CD4-positive, alpha-beta T cell treated with Interleukin-4 for 4 hours (primary cell): ENCODE data around the gene SMIM5.
A peak's percentile ranks its signal among the peaks of the same experiment; 100 is the strongest.

Source experiments
- DNase-seq: peaks from one replicate; pipeline ENCODE4 v3.0.0-alpha.2; 2020

SMIM5 gene

GRCh38 chr17:75673487-75673886 is 40.3 kb downstream of the SMIM5 start:
- no peak for DNase-seq

GRCh38 chr17:75676461-75676860 is 43.2 kb downstream of the SMIM5 start:
- no peak for DNase-seq

GRCh38 chr17:75679706-75680211 is 46.5 kb downstream of the SMIM5 start:
- DNase-seq, result no peak

- DNase-seq, result no peak
These were observed 47.2 kb downstream of the SMIM5 start for GRCh38 chr17:75680431-75680830.

- no peak for DNase-seq
These were observed 48.1 kb downstream of the SMIM5 start for GRCh38 chr17:75681289-75681688.

GRCh38 chr17:75683583-75683982 is 50.3 kb downstream of the SMIM5 start:
- no peak for DNase-seq

- DNase-seq, result no peak
These were observed 51.0 kb downstream of the SMIM5 start for GRCh38 chr17:75684249-75684648.

- DNase-seq, result no peak
These were observed 51.7 kb downstream of the SMIM5 start for GRCh38 chr17:75684924-75685323.

GRCh38 chr17:75685499-75685898 is 52.3 kb downstream of the SMIM5 start:
- no peak for DNase-seq

GRCh38 chr17:75688209-75688825 is 55.1 kb downstream of the SMIM5 start:
- no peak for DNase-seq

- peak; percentile 51 for DNase-seq
These were observed 56.2 kb downstream of the SMIM5 start for GRCh38 chr17:75689441-75689873.
